HUES6 (cell line): ENCODE data around the gene HNRNPU.
"Not testable (repeated sequence)": the region's sequence is repeated elsewhere in the genome, so short reads cannot be mapped to it uniquely, and the experiment has no call there.

Source experiments
- H3K27ac ChIP-seq: 2 replicates; pipeline ENCODE4 v1.7.0; 2013; ENCODE audit warnings: low read depth, mild to moderate bottlenecking, low read length, inconsistent platforms
- H3K27me3 ChIP-seq: 2 replicates; pipeline ENCODE4 v1.6.1; 2013; ENCODE audit warnings: low read length; ENCODE audit not compliant: control insufficient read depth, insufficient read depth
- H3K36me3 ChIP-seq: 2 replicates; pipeline ENCODE4 v1.6.1; 2013; ENCODE audit warnings: low read length; ENCODE audit not compliant: control insufficient read depth, insufficient read depth
- H3K4me1 ChIP-seq: 2 replicates; pipeline ENCODE4 v1.6.1; 2013; ENCODE audit warnings: low read length; ENCODE audit not compliant: control insufficient read depth, insufficient read depth
- H3K4me3 ChIP-seq: 2 replicates; pipeline ENCODE4 v1.5.1; 2013; ENCODE audit warnings: low read depth, low read length
- H3K9ac ChIP-seq: one replicate; pipeline ENCODE4 v1.6.1; 2013; ENCODE audit warnings: mild to moderate bottlenecking, low read length
- H3K9me3 ChIP-seq: 2 replicates; pipeline ENCODE4 v1.6.1; 2013; ENCODE audit warnings: low read depth, low read length; ENCODE audit not compliant: control insufficient read depth, insufficient read depth

The HNRNPU gene

DNA sequence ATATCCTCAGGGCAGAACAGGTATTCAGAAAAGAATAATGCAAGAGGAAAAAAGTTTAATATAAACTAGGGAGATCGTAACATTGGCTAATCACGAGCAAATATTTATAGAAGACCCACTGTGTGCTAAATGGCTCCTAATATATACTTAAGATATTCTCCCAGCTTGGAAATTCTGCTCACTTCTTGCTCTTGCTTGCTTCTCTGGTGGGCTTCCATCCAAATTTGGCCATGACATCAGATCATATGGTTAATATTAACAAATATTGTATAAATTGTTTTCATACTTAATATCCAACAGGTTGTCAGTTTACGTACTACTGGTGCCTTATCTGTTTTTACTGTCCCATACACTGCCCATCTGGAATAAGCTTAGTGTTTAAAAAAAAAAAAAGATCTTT, 27.8 kb downstream of the HNRNPU start:
- no peaks in the 10 kb centered on the region for H3K27me3 ChIP-seq
- H3K4me1 ChIP-seq: peaks cover 17% of the 10 kb centered on the region; the same call in 1 of the 2 replicates
- peak overlapping the region; percentile 99; the same call in 1 of the 2 replicates for H3K27ac ChIP-seq
- peak overlapping the region; percentile 87 for H3K4me3 ChIP-seq
- H3K36me3 ChIP-seq: peaks cover 30% of the 10 kb centered on the region
- peak overlapping the region; percentile 99 for H3K9ac ChIP-seq
- no peaks in the 10 kb centered on the region for H3K9me3 ChIP-seq

DNA sequence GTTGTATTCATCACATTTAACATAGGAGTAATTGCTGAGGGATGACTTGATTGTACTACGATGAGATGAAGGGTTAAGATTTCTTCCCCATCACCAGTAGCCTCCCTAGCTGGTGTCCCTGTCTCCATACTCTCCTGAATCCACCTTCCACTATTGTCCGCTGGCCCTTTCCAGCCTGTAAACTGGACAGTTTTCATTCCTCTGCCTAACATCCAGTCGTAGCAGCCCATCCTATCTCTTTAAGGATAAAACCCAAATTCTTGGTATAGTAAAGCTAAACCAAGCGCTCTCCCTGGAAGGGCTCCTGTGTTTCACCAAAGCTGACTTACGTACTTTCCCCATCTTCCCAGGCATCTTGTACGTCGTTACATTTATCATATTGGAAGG, 28.2 kb downstream of the HNRNPU start:
- peak overlapping the region; percentile 87 for H3K4me3 ChIP-seq
- peaks cover 17% of the 10 kb centered on the region; the same call in 1 of the 2 replicates for H3K4me1 ChIP-seq
- H3K9me3 ChIP-seq: no peaks in the 10 kb centered on the region
- peak overlapping the region; percentile 99 for H3K9ac ChIP-seq
- peak overlapping the region; percentile 99; the same call in 1 of the 2 replicates for H3K27ac ChIP-seq
- H3K27me3 ChIP-seq: no peaks in the 10 kb centered on the region
- H3K36me3 ChIP-seq: peaks cover 26% of the 10 kb centered on the region

GRCh38 chr1:244835276-244836134, 28.8 kb downstream of the HNRNPU start, which contains the start of gene COX20:
TSS of gene COX20 (plus strand) at chr1:244835658. CDS start at chr1:244835715, 57 bp downstream.
- Histone ChIP-seq H3K9me3 (no peaks in the 10 kb centered on the region), H3K9ac (peak within 1 kb of the TSS; percentile 99), H3K4me3 (peak within 1 kb of the TSS; percentile 87), H3K27ac (peak within 1 kb of the TSS; percentile 99), H3K27me3 (no peaks in the 10 kb centered on the region), H3K36me3 (peaks cover 19% of the 10 kb centered on the region), H3K4me1 (peaks cover 17% of the 10 kb centered on the region; the same call in 1 of the 2 replicates)

DNA sequence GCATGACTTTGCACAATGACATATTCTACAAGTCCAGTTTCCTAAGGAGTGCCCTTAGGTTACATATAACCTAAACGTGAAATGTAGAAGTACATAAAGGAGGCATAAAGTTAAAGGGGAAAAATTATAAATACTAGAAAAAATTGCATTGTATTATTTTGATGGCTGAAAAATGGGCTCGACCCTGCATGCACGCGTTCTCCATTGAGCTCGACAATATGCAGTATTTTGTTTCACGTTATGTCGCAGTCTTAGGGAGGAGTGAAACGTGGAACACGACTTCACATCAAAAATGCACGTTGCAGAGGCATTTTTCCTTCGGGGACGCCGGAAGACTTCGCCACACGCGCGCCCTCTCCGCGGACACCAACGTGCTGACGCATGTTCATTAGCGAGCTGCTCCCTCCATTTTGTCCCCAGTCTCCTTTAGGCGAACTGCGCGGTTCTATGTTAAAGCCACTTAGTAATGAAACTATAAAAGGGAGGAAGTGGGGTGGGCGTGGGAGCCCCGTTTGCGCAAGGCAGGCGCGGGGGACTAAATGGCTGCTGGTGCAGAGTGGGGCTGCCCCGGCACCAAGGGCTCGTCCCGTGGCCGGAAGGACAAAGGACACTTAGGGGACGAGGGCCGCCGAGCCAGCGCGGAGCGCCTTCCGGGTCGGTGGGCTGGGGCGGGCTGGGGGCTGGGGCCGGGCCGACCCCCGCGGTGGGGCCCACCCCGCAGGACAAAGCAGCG, 29.6 kb downstream of the HNRNPU start:
- H3K27ac ChIP-seq: peak overlapping the region; percentile 99
- H3K4me1 ChIP-seq: peaks cover 17% of the 10 kb centered on the region; the same call in 1 of the 2 replicates
- H3K4me3 ChIP-seq: peak overlapping the region; percentile 87
- H3K27me3 ChIP-seq: no peaks in the 10 kb centered on the region
- peak overlapping the region; percentile 99 for H3K9ac ChIP-seq
- H3K9me3 ChIP-seq: no peaks in the 10 kb centered on the region
- H3K36me3 ChIP-seq: peaks cover 13% of the 10 kb centered on the region

DNA sequence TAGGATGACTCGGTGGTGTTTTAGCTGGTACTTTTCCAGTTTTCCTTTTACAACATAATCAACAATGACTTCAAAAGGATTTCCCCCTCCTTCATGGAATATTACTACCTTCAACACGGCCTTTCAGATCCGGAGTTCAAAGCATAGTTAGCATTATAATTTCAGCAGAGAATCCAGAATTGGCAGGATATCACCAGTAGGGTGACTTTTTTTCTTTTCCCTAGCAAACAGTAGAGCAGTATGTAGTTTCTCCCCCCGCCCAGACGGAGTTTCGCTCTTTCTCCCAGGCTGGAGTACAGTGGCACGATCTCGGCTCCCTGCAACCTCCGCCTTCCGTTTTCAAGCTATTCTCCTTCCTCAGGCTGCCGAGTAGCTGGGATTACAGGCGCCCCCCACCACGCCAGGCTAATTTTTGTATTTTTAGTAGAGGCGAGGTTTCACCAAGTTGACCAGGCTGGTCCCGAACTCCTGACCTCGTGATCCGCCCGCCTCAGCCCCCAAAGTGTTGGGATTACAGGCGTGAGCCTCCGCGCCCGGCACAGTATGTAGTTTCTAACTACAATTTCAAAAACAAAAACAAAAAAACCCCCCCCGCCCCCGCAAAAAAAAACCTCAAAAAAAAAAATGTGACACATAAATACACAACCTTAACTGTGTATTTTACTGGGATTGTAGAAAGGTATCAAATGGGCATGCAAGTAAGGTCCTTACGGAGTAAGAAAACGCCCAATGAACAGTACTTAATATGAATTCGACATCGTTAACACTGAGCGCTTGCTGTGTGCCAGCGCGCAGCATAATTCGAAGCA, 30.4 kb downstream of the HNRNPU start:
- H3K4me3 ChIP-seq: peak overlapping the region; percentile 87
- peaks cover 5% of the 10 kb centered on the region; the same call in 1 of the 2 replicates for H3K36me3 ChIP-seq
- H3K9ac ChIP-seq: peak overlapping the region; percentile 99
- no peaks in the 10 kb centered on the region for H3K9me3 ChIP-seq
- peak overlapping the region; percentile 99 for H3K27ac ChIP-seq
- no peaks in the 10 kb centered on the region for H3K27me3 ChIP-seq
- peaks cover 17% of the 10 kb centered on the region; the same call in 1 of the 2 replicates for H3K4me1 ChIP-seq

DNA sequence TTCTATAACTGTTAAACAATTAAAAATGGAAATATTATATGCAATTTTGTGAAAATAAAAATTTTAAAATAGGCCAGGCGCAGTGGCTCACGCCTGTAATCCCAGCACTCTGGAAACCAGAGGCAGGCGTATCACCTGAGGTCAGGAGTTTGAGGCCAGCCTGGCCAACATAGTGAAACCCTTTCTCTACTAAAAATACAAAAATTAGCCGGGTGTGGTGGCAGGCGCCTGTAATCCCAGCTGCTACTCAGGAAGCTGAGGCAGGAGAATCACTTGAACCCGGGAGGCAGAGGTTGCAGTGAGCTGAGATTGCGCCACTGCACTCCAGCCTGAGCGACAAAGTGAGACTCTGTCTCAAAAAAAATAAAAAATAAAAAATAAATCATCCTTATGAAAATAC, 31.1 kb downstream of the HNRNPU start:
- H3K36me3 ChIP-seq, H3K27me3 ChIP-seq, H3K9me3 ChIP-seq, H3K9ac ChIP-seq: not testable (repeated sequence)
- Histone ChIP-seq H3K27ac (peak overlapping the region; percentile 99; the same call in 1 of the 2 replicates), H3K4me3 (peak overlapping the region; percentile 87), H3K4me1 (peaks cover 17% of the 10 kb centered on the region; the same call in 1 of the 2 replicates)

DNA sequence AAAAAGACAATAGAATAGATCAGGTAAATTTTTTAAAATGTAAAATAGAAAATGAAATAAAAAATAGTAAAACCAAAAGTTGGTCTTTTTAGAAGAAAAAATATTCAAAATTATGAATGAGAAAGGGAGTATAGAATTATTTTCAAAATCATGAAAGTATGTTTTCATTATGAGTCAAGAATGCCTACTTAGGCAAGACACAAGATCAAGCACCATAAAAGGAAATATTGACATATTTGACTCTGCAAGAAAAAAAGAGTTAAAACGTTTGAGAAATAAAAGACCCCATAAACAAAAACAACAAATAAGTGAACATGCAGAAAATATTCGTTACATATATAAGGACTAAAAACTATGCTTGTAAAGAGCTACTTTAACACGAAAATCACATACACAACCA, 33.7 kb downstream of the HNRNPU start:
- Histone ChIP-seq H3K9ac (no peak overlapping the region), H3K4me1 (0 out of 2 replicates have a peak, but pooled peaks cover 4% of the 10 kb centered on the region), H3K4me3 (no peak overlapping the region), H3K27me3 (no peaks in the 10 kb centered on the region), H3K36me3 (no peaks in the 10 kb centered on the region), H3K27ac (no peak overlapping the region), H3K9me3 (no peaks in the 10 kb centered on the region)

DNA sequence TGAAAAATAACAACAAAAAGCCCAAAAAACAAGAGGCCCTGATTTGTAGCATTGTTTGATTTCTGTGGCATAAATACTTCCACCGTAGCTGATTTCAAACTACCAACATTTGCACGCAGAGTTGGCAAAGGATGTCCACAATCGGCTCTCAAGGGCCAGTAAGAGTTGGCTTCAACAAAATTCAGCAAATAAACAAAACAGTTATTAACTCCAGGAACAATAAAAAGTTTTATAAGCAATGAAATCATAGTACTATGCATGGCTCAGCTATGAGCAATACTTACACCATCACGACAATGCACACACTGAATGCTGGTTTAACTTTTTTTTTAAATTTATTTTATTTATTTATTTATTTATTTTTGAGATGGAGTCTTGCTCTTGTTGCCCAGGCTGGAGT, 37.6 kb downstream of the HNRNPU start:
- no peak overlapping the region for H3K9ac ChIP-seq
- no peak overlapping the region for H3K27ac ChIP-seq
- H3K9me3 ChIP-seq: no peaks in the 10 kb centered on the region
- H3K27me3 ChIP-seq: no peaks in the 10 kb centered on the region
- no peak overlapping the region for H3K4me3 ChIP-seq
- H3K36me3 ChIP-seq: no peaks in the 10 kb centered on the region
- 0 out of 2 replicates have a peak, but pooled peaks cover 4% of the 10 kb centered on the region for H3K4me1 ChIP-seq

DNA sequence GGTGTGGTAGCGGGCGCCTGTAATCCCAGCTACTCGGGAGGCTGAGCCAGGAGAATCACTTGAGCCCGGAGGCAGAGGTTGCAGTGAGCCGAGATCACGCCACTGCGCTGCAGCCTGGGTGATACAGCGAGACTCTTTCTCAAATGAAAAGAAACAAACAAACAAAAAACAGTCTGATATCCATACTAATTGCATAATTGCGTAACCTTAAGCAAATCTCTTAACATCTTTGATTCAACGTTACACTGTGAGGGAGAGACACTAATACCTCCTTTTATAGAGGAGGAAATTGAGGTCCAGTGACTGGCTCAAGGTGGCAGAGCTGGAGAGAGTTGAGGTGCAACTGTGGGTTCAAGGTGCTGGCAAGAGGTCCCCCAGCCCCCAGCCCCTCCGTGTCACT, 41.5 kb downstream of the HNRNPU start:
- H3K9ac ChIP-seq: no peak overlapping the region
- no peaks in the 10 kb centered on the region for H3K9me3 ChIP-seq
- no peak overlapping the region for H3K27ac ChIP-seq
- H3K27me3 ChIP-seq: no peaks in the 10 kb centered on the region
- no peak overlapping the region for H3K4me3 ChIP-seq
- H3K4me1 ChIP-seq: 0 out of 2 replicates have a peak, but pooled peaks cover 10% of the 10 kb centered on the region
- no peaks in the 10 kb centered on the region for H3K36me3 ChIP-seq

DNA sequence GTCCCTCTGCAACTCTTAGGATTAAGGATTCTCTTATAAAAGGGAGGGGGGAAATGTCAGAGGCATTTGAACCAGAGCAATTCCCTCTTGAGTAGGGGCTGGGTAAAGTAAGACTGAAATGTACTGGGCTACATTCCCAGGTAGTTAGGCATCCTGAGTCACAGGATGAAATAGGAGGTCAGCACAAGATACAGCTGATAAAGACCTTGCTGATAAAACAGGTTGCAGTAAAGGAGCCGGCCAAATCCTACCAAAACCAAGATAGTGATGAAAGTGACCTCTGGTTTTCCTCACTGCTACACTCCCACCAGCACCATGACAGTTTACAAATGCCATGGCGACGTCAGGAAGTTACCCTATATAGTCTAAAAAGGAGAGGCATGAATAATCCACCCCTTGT, 43.2 kb downstream of the HNRNPU start:
- H3K27ac ChIP-seq: no peak overlapping the region
- no peak overlapping the region for H3K9ac ChIP-seq
- H3K27me3 ChIP-seq: peaks cover 1% of the 10 kb centered on the region; the same call in 1 of the 2 replicates
- no peak overlapping the region for H3K4me3 ChIP-seq
- H3K36me3 ChIP-seq: no peaks in the 10 kb centered on the region
- no peaks in the 10 kb centered on the region for H3K9me3 ChIP-seq
- peaks cover 10% of the 10 kb centered on the region; the same call in 1 of the 2 replicates for H3K4me1 ChIP-seq
